ENCODE data around the gene DNAL4. TPM values are rescaled to one million over a fixed set of nuclear protein-coding genes. Genes with fewer than 3 reads are reported as not detected.

DNAL4 gene
- total and polyA plus RNA-seq, 2 donors (not counting 3 experiments of a cell fraction or from before 2014, with no cell fraction given), result 12.9 to 22.7 TPM

GRCh38 chr22:38735465-38736256 is 58.3 kb downstream of the DNAL4 start:
- no peaks in the 10 kb centered on the region for H3K9me3 ChIP-seq (replicated peaks; ENCODE audit: control insufficient read depth, insufficient read depth, low read length)
- POLR2A ChIA-PET, result interaction anchor here (0.6 kb wide), 1 partner anchor 17 kb away, joined by 3 read pairs; no protein-coding TSS in a partner anchor
- no peaks in the 10 kb centered on the region for H4K20me1 ChIP-seq (replicated peaks; ENCODE audit: control insufficient read depth, extremely low read depth, insufficient read depth, low read length)
- H3K4me2 ChIP-seq (ENCODE audit: insufficient read depth, low read length), result no peak overlapping the region
- intact Hi-C loops (cut with micrococcal nuclease), result no loop called here
- no peak overlapping the region for H3K27ac ChIP-seq (ENCODE audit: insufficient read depth, low read depth, low read length)
- DNase-seq (ENCODE audit: low read depth, low spot score) (no peak), FAIRE-seq (no peak)
- H3K36me3 ChIP-seq (ENCODE audit: control insufficient read depth in 2 of 2, extremely low read depth in 1 of 2, insufficient read depth in 2 of 2, low read length in 2 of 2), result peaks cover 7 to 56% of the 10 kb centered on the region in 2 experiments
- H3K4me3 ChIP-seq (replicated peaks in 1 of 3; ENCODE audit: insufficient read depth in 1 of 3, low read depth in 1 of 3, low read length in 3 of 3), result no peak overlapping the region
- no TSS peak for BruUV-seq (replicated peaks)
- H3K79me2 ChIP-seq (ENCODE audit: control insufficient read depth, insufficient read depth, low read length), result no peaks in the 10 kb centered on the region
- no peak overlapping the region for H3K9ac ChIP-seq (replicated peaks; ENCODE audit: extremely low read depth, insufficient read depth, low read length)
- dilution Hi-C loops (cut with MboI; ENCODE audit: extremely low pct_ligation_motif_present, low sequenced_read_pairs), result no loop called here
- H2AFZ ChIP-seq (ENCODE audit: low read depth, low read length), result no peak overlapping the region
- no peaks in the 10 kb centered on the region for H3K9me1 ChIP-seq (replicated peaks; ENCODE audit: control insufficient read depth, extremely low read depth, insufficient read depth, low read length)
- CTCF ChIA-PET, result interaction anchor here (0.6 to 2.9 kb wide), 4 partner anchors 11 to 31 kb away, joined by 3 to 19 read pairs (median 6); no protein-coding TSS in a partner anchor
- no peak for TF ChIP-seq MYC (IDR thresholded peaks at IDR 0.05; ENCODE audit: low read depth, low read length)
- TF ChIP-seq POLR2A (IDR thresholded peaks at IDR 0.05; ENCODE audit: low read depth, low read length), result peak; percentile 10
- no peak for TF ChIP-seq JUN (IDR thresholded peaks at IDR 0.05; ENCODE audit: borderline replicate concordance, insufficient read depth, insufficient read length, low read depth)
- TF ChIP-seq EZH2 (IDR thresholded peaks at IDR 0.05; ENCODE audit: borderline replicate concordance, low read depth, low read length, severe bottlenecking), result no peak
- no peak for TF ChIP-seq MAX (IDR thresholded peaks at IDR 0.05; ENCODE audit: insufficient read depth, insufficient read length)
- no peak for TF ChIP-seq POLR2AphosphoS5 (IDR thresholded peaks at IDR 0.05; ENCODE audit: insufficient read depth, low read depth, low read length)
- TF ChIP-seq FOS (IDR thresholded peaks at IDR 0.05; ENCODE audit: borderline replicate concordance, insufficient read depth, low read length), result no peak
- no peaks in the 10 kb centered on the region for H3K27me3 ChIP-seq (ENCODE audit: control insufficient read depth in 2 of 2, insufficient read depth in 2 of 2, low read length in 2 of 2)
- no peaks in the 10 kb centered on the region for H3K4me1 ChIP-seq (ENCODE audit: control insufficient read depth, extremely low read depth, insufficient read depth, low read length)
